SH-SY5Y (cell line): Measurements from ENCODE around the gene HNRNPH1.

Experiments
- GATA2 ChIP-seq: IDR thresholded peaks from 2 replicates; pipeline ENCODE4 v1.6.1; 2011; ENCODE audit warnings: mild to moderate bottlenecking, low read depth, low read length
- GATA3 ChIP-seq: IDR thresholded peaks from 2 replicates; pipeline ENCODE4 v1.6.1; 2011; ENCODE audit warnings: low read depth, mild to moderate bottlenecking, low read length, moderate library complexity

DNA sequence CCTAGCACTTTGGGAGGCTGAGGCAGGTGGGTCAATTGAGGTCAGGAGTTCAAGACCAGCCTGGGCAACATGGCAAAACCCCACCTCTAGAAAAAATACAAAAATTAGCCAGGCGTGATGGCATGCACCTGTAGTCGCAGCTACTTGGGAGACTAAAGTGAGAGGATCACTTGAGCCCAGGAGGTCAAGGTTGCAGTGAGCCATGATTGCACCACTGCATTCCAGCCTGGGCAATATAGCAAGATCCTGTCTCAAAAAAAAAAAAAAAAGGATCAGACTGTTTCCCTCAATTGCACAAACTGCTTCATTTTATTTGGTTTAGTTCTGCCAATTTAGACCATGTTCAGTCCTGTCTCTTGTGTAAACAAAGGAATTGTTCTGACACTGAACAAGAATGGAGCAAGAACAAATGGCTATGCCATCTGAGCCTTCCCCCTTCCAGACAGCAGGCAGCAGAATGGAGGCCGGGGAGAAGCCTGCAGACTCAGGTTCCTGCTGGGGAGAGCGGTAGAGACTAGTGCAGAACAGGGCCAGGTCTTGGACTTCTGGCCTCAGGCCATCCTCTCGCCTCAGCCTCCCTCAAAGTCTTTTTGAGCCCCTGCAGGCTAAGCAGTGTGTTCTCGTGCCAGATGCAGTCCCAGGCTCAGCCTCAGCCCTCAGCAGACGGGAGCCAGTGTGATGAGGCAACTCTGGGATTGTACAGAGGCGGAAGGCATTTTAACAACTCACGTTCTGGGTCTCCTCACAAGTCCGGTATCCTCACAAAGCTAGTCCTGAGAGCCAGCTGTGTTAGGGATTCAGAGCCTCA is 18.2 kb downstream of the HNRNPH1 start:
- no peak for TF ChIP-seq GATA2
- TF ChIP-seq GATA3: no peak
